Heart right ventricle (tissue), 16 donors: ENCODE results near the gene GNG2. TPM values are rescaled to one million over a fixed set of nuclear protein-coding genes. Genes with fewer than 3 reads are reported as not detected.
A peak's percentile ranks its signal among the peaks of the same experiment; 100 is the strongest.

ENCODE experiments used
- ATAC-seq, 8 donors: fragments of 200-7000 bp; cut with Tn5 transposase; one replicate each; pipeline ENCODE4 v1.9.1; 2020; ENCODE audit warnings: mild to moderate bottlenecking in 8 of 8, moderate library complexity in 8 of 8, moderate number of reproducible peaks in 1 of 8
- DNase-seq, 2 donors: peaks; one replicate each; pipeline ENCODE4 v3.0.0-alpha.2; 2020
- H3K27ac ChIP-seq, 10 donors: fragments of 200-600 bp; sonication (generic) in 2 of 10; one replicate each; pipeline versions ENCODE4 v1.5.0 to v1.8.0; 2020 to 2022; ENCODE audit warnings: mild to moderate bottlenecking in 3 of 10
- H3K27me3 ChIP-seq, 7 donors: fragments of 200-600 bp; one replicate each; pipeline ENCODE4 v1.8.0; 2021 to 2022; ENCODE audit warnings: mild to moderate bottlenecking in 2 of 7
- H3K36me3 ChIP-seq, 9 donors: fragments of 200-600 bp; sonication (generic) in 1 of 9; one replicate each; pipeline versions ENCODE4 v1.5.0 to v1.8.0; 2020 to 2022; ENCODE audit warnings: mild to moderate bottlenecking in 2 of 9
- H3K4me1 ChIP-seq, 9 donors: fragments of 200-600 bp; sonication (generic) in 1 of 9; one replicate each; pipeline versions ENCODE4 v1.5.0 to v1.8.0; 2020 to 2022; ENCODE audit warnings: mild to moderate bottlenecking in 4 of 9
- H3K4me3 ChIP-seq, 10 donors: fragments of 200-600 bp; sonication (generic) in 2 of 10; one replicate each; pipeline versions ENCODE4 v1.5.0 to v1.8.0; 2020 to 2022; ENCODE audit warnings: mild to moderate bottlenecking in 7 of 10, moderate library complexity in 2 of 10
- H3K9me3 ChIP-seq, 11 donors: fragments of 200-600 bp in 10 of 11; sonication (generic) in 2 of 11; one replicate each; pipeline versions ENCODE4 v1.5.0 to v1.8.0; 2013 to 2022; ENCODE audit warnings: mild to moderate bottlenecking in 2 of 11, control low read depth in 1 of 11, moderate library complexity in 1 of 11
- WGBS, 2 donors: extraction: QIAGEN DNeasy Blood & Tissue Kit; methylation state at CpG; one replicate each; pipeline ENCODE4 v1.1.7; 2013; ENCODE audit warnings: inconsistent platforms in 1 of 2; 5-methylcytosine and 5-hydroxymethylcytosine counted together
- intact Hi-C, 10 donors: fragments of 100-400 bp; cut with DNase I; formaldehyde crosslinking; loops; one replicate each; pipeline versions ENCODE4 v1.11.1 to v1.14.2; 2022
- polyA plus RNA-seq, 2 donors: library from polyadenylated mRNA; stranded (reverse); fragments of 200-250 nt; gene quantifications; one replicate each; pipeline ENCODE4 v1.2.3, GENCODE V29; 2013
- total RNA-seq, 10 donors: library from RNA; stranded (reverse); fragmentation: NEBNext Ultra II Directional in 3 of 10; extraction: Animal tissue kit (Norgen Biotek cat#: 25700) in 3 of 10; gene quantifications; one replicate each; pipeline versions ENCODE4 v1.2.1 to v1.2.4, GENCODE V29; 2021 to 2023
- TF ChIP-seq, protein P1 (sequence below), 9 donors: fragments of 200-600 bp; sonication (generic) in 2 of 9; IDR thresholded peaks; one replicate each; pipeline versions ENCODE4 v1.5.0 to v1.8.0; 2021 to 2022; ENCODE audit warnings: antibody characterized with exemption in 9 of 9, mild to moderate bottlenecking in 5 of 9, moderate library complexity in 1 of 9
- donor health status: Arrhythmogenic right ventricular cardiomyopathy.
- donor health status: ischemic (EF 13 %, LVEDD 7.1; RV severe dilation, severe dysfunction).
- donor health status: healthy with polysubstance abuse.
- donor health status: DM: no; HTN: yes; CAD: no.
- donor health status: DM: no; HTN: no; CAD: no.
- donor health status: ischemic (EF 25% LVEDD 6.9; RV normal size, moderate dysfunction).
- donor health status: ischemic (EF 25% LVEDD 5.7; RV mildly dilated, moderate dysfunction).
- donor health status: healthy.
- donor health status: DM: yes; HTN: yes; CAD: no.
- donor health status: Ischemic cardiomyopathy.
- donor health status: ischemic (EF 35%, LVEDD 5.7; RV mildly dilated, moderate dysfunction).
- donor health status: nonischemic (EF 11% LVEDD 7.7; RV severe dilation, severe dysfunction).
- donor health status: DM: yes; HTN: yes; CAD: no.
- donor health status: PGD.
- donor health status: ischemic (EF 29% LVEDD 5.4; RV normal size, mild dysfunction).
- donor health status: nonischemic (EF 23%, LVEDD 6.1; RV moderate dilation, normal function).

The GNG2 gene
- total and polyA plus RNA-seq, 12 donors, result 3.6 to 20.6 (median 7.2) TPM

- 45 to 57% methylated on average over 15 of the region's 15 CpGs for whole genome bisulfite sequencing, 2 donors
- H3K4me1 ChIP-seq, result peaks cover 13 to 100% (median 82%) of the 10 kb centered on the region in 9 donors
- intact Hi-C loops, result loop anchor here in 9 of 10 donors (2.0 to 10.0 kb wide), 7 partner anchors 18 to 118 kb away; partner anchors contain the start of gene NID2 (in 6 of the 9)
Measured at GRCh38 chr14:52014601-52015267, 154.3 kb downstream of the GNG2 start.

GRCh38 chr14:52015411-52016030 is 155.1 kb downstream of the GNG2 start:
- intact Hi-C loops, result loop anchor here in 4 of 10 donors (2.0 to 10.0 kb wide), 4 partner anchors 19 to 53 kb away; partner anchors contain the start of gene NID2 (in 4 of the 4)
- peaks cover 0 to 81% (median 32%) of the 10 kb centered on the region in 9 donors for H3K36me3 ChIP-seq
- peaks cover 13 to 100% (median 90%) of the 10 kb centered on the region in 9 donors for H3K4me1 ChIP-seq
- no peaks in the 10 kb centered on the region for H3K27me3 ChIP-seq
- peak overlapping the region; percentile 65 to 85 (median 74) for H3K27ac ChIP-seq
- ATAC-seq (peak in 7 of 8 donors; percentile 18 to 63 (median 51)), DNase-seq (peak in 1 of 2 donors; percentile 46)
- no peaks in the 10 kb centered on the region for H3K9me3 ChIP-seq
- peak overlapping the region in 1 of 10 donors; percentile 12 for H3K4me3 ChIP-seq
- TF ChIP-seq, protein P1, sequence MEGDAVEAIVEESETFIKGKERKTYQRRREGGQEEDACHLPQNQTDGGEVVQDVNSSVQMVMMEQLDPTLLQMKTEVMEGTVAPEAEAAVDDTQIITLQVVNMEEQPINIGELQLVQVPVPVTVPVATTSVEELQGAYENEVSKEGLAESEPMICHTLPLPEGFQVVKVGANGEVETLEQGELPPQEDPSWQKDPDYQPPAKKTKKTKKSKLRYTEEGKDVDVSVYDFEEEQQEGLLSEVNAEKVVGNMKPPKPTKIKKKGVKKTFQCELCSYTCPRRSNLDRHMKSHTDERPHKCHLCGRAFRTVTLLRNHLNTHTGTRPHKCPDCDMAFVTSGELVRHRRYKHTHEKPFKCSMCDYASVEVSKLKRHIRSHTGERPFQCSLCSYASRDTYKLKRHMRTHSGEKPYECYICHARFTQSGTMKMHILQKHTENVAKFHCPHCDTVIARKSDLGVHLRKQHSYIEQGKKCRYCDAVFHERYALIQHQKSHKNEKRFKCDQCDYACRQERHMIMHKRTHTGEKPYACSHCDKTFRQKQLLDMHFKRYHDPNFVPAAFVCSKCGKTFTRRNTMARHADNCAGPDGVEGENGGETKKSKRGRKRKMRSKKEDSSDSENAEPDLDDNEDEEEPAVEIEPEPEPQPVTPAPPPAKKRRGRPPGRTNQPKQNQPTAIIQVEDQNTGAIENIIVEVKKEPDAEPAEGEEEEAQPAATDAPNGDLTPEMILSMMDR (IDR thresholded peaks at IDR 0.05), result peak; percentile 17 to 70 (median 45)
- WGBS, 2 donors, result 65 to 68% methylated on average over 8 of the region's 8 CpGs

More at GRCh38 chr14:52014601-52015267, 154.3 kb downstream of the GNG2 start:
- H3K4me3 ChIP-seq, result no peak overlapping the region
- TF ChIP-seq, protein P1 (IDR thresholded peaks at IDR 0.05), result no peak
- H3K27ac ChIP-seq, result peak overlapping the region; percentile 65 to 85 (median 74)
- no peaks in the 10 kb centered on the region for H3K9me3 ChIP-seq
- ATAC-seq (peak; percentile 68 to 87 (median 80)), DNase-seq (peak; percentile 54 to 78)
- no peaks in the 10 kb centered on the region for H3K27me3 ChIP-seq
- peaks cover 0 to 81% (median 31%) of the 10 kb centered on the region in 9 donors for H3K36me3 ChIP-seq

- WGBS, 2 donors, result 71 to 77% methylated on average over 4 of the region's 4 CpGs
- peak overlapping the region in 3 of 10 donors; percentile 51 to 75 (median 74) for H3K27ac ChIP-seq
- H3K36me3 ChIP-seq, result peaks cover 0 to 64% (median 21%) of the 10 kb centered on the region in 9 donors
- H3K9me3 ChIP-seq, result no peaks in the 10 kb centered on the region
- intact Hi-C loops, result loop anchor here in 2 of 10 donors (5.0 to 10.0 kb wide), 2 partner anchors 47 to 49 kb away; partner anchors contain the start of gene NID2 (in 2 of the 2)
- peaks cover 21 to 100% (median 90%) of the 10 kb centered on the region in 9 donors for H3K4me1 ChIP-seq
- DNase-seq (no peak), ATAC-seq (no peak)
- TF ChIP-seq, protein P1 (IDR thresholded peaks at IDR 0.05), result no peak
- no peaks in the 10 kb centered on the region for H3K27me3 ChIP-seq
- no peak overlapping the region for H3K4me3 ChIP-seq
Measured at GRCh38 chr14:52018252-52018651, 157.8 kb downstream of the GNG2 start.

DNA sequence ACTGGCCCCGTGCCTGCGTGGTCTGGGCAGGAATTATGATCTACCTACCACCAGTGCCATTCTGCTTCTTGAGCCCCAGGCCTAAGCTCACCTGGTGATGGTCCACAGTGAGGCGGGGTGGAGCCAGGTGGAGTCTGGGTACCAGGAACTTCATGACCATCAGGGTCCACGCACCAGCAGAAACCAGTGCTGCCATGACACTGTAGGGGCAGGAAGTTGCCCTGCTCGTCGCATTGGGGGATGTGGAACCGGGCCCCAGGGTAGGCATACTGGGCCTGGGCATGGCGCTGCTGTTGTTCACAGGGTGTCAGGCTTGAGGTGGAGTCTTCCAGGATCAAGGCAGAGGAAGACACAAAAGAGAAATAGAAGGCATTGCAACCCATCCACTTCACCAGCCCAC is 158.6 kb downstream of the GNG2 start:
- Histone ChIP-seq H3K27me3 (no peaks in the 10 kb centered on the region), H3K36me3 (peaks cover 0 to 58% (median 21%) of the 10 kb centered on the region in 9 donors), H3K27ac (peak overlapping the region in 4 of 10 donors; percentile 51 to 75 (median 72)), H3K9me3 (no peaks in the 10 kb centered on the region), H3K4me1 (peaks cover 19 to 100% (median 90%) of the 10 kb centered on the region in 9 donors), H3K4me3 (no peak overlapping the region)
- DNase-seq (no peak), ATAC-seq (no peak)
- 95 to 99% methylated on average over 8 of the region's 8 CpGs for WGBS, 2 donors
- intact Hi-C loops, result loop anchor here in 2 of 10 donors (5.0 to 10.0 kb wide), 2 partner anchors 46 to 48 kb away; partner anchors contain the start of gene NID2 (in 2 of the 2)
- TF ChIP-seq, protein P1 (IDR thresholded peaks at IDR 0.05), result no peak
